ENCODE measurements around the gene ARSA.

The ARSA gene

DNA sequence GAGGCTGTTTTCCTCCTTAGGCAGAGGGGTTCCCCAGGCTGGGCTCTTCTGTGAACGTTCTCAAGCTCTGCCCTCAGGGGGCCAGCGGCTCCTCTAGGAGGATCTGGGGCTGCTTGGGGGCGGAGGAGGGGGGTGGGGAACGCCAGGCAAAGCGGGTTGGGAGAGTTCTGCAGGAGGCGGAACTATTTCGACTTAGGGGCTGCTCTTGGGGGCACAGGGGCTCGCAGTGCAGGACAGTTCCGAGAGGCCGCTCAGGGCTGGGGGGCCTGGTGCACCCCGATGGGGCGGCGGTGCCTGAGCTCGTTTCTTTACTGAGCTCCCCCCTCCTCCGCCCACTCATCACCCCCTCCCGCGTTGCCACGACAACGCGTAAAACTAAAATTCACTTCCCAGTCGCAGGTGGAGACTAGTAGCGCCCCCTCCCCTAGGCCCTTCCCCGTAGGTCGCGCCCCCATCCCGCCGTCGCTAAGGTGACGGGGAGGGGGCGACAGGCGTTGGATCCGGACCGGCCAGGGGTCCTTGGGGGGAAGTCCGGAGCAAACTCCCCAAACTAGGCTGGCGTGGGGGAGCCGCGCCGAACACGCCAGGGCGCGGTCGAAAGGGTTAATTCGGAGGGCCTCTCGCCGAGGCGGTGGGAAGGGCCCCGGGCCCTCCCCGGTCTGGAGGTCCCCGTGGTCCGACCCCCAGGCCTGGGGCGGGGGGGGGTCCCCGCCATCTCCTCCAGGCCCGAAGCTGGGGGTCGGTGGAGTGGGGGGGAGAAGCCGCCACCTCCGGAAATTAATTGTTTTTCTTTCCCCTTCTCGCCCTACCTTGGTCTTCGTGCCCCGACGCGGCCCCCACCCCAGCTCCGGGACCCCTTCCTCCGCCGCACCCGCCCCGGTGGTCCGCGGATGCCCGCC is 45.5 kb upstream of the ARSA start:
- TF ChIP-seq, protein P1, sequence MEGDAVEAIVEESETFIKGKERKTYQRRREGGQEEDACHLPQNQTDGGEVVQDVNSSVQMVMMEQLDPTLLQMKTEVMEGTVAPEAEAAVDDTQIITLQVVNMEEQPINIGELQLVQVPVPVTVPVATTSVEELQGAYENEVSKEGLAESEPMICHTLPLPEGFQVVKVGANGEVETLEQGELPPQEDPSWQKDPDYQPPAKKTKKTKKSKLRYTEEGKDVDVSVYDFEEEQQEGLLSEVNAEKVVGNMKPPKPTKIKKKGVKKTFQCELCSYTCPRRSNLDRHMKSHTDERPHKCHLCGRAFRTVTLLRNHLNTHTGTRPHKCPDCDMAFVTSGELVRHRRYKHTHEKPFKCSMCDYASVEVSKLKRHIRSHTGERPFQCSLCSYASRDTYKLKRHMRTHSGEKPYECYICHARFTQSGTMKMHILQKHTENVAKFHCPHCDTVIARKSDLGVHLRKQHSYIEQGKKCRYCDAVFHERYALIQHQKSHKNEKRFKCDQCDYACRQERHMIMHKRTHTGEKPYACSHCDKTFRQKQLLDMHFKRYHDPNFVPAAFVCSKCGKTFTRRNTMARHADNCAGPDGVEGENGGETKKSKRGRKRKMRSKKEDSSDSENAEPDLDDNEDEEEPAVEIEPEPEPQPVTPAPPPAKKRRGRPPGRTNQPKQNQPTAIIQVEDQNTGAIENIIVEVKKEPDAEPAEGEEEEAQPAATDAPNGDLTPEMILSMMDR (conservative IDR thresholded peaks at IDR 0.05; ENCODE audit: low read length) = no peak
- no peak for DNase-seq (ENCODE audit: low read depth)
- H3K4me3 ChIP-seq (ENCODE audit: low read length) = peak overlapping the region; percentile 27

GRCh38 chr22:50672471-50673230 is 44.7 kb upstream of the ARSA start, which contains the start of gene SHANK3:
SHANK3 (plus strand) TSS chr22:50672823.
- DNase-seq (ENCODE audit: low read depth) = no peak
- TF ChIP-seq, protein P1 (conservative IDR thresholded peaks at IDR 0.05; ENCODE audit: low read length) = no peak
- peak within 1 kb of the TSS; percentile 27 for H3K4me3 ChIP-seq (ENCODE audit: low read length)

- no peak overlapping the region for H3K4me3 ChIP-seq (ENCODE audit: low read length)
- TF ChIP-seq, protein P1 (conservative IDR thresholded peaks at IDR 0.05; ENCODE audit: low read length) = no peak
- DNase-seq (ENCODE audit: low read depth) = no peak
These were observed 44.1 kb upstream of the ARSA start for GRCh38 chr22:50672041-50672440.

- TF ChIP-seq, protein P1 (conservative IDR thresholded peaks at IDR 0.05; ENCODE audit: low read length) = no peak
- no peak for DNase-seq (ENCODE audit: low read depth)
- no peak overlapping the region for H3K4me3 ChIP-seq (ENCODE audit: low read length)
These were observed 43.7 kb upstream of the ARSA start for GRCh38 chr22:50671641-50672040.

DNA sequence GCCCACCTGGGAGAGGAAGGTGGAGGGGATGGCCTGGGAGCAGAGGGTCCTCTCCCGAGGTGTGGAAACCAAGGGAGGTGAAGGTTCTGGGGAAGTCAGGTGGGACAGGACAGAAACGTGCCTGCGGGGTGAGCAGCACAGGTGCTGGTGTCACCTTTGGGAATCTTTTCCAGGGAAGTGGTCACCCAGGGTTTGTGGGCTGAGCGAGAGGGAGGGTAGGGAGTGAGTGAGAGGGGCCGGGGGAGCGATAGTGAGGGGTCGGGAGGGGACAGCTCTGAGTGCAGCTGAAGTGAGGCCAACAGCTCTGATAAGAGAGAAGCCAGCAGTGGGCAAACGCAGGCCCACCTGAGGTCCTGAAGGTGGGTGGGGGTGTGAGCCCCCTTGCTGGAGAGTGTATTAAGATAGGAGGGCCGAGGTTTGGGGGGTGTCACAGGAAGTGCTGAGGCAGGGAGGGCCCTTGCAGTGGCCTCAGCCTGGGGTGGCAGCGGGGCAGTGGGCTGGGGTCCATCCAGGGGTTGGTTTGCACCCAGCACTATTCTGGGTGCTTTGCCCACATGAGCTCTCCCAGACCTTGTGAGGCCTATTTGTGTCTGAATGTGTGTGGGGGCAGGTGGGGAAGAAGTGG is 43.1 kb upstream of the ARSA start:
- H3K4me3 ChIP-seq (ENCODE audit: low read length) = no peak overlapping the region
- TF ChIP-seq, protein P1 (conservative IDR thresholded peaks at IDR 0.05; ENCODE audit: low read length) = no peak
- DNase-seq (ENCODE audit: low read depth) = no peak

GRCh38 chr22:50670513-50670912 is 42.6 kb upstream of the ARSA start:
- no peak for DNase-seq (ENCODE audit: low read depth)
- H3K4me3 ChIP-seq (ENCODE audit: low read length) = no peak overlapping the region
- TF ChIP-seq, protein P1 (conservative IDR thresholded peaks at IDR 0.05; ENCODE audit: low read length) = no peak
